Non-pigmented ciliary epithelial cell (primary cell): Measurements from ENCODE around the gene VIPR2.

Experiments used
- DNase-seq: peaks from one replicate; pipeline ENCODE4 v3.0.0-alpha.2; 2010; ENCODE audit warnings: low read depth

The VIPR2 gene

GRCh38 chr7:159119851-159120539 lies 24.7 kb downstream of the VIPR2 start:
- no peak for DNase-seq

- no peak for DNase-seq
Observed at GRCh38 chr7:159119026-159119741, 25.5 kb downstream of the VIPR2 start.

- DNase-seq, result no peak
Observed at GRCh38 chr7:159118623-159119022, 26.0 kb downstream of the VIPR2 start.

GRCh38 chr7:159118197-159118595 lies 26.5 kb downstream of the VIPR2 start:
- DNase-seq, result no peak

GRCh38 chr7:159117366-159118196 lies 27.1 kb downstream of the VIPR2 start:
- no peak for DNase-seq

GRCh38 chr7:159116581-159117339 lies 27.9 kb downstream of the VIPR2 start:
- no peak for DNase-seq

GRCh38 chr7:159115601-159116501 lies 28.8 kb downstream of the VIPR2 start:
- no peak for DNase-seq

GRCh38 chr7:159114981-159115380 lies 29.7 kb downstream of the VIPR2 start:
- no peak for DNase-seq

- no peak for DNase-seq
Observed at GRCh38 chr7:159114096-159114495, 30.6 kb downstream of the VIPR2 start.

GRCh38 chr7:159113056-159113455 lies 31.6 kb downstream of the VIPR2 start:
- no peak for DNase-seq

- no peak for DNase-seq
Observed at GRCh38 chr7:159112136-159113011, 32.3 kb downstream of the VIPR2 start.

- DNase-seq, result no peak
Observed at GRCh38 chr7:159109653-159110035, 35.0 kb downstream of the VIPR2 start.

GRCh38 chr7:159108941-159109652 lies 35.6 kb downstream of the VIPR2 start:
- no peak for DNase-seq

- DNase-seq, result no peak
Observed at GRCh38 chr7:159108491-159108890, 36.2 kb downstream of the VIPR2 start.

- DNase-seq, result no peak
Observed at GRCh38 chr7:159107161-159107892, 37.3 kb downstream of the VIPR2 start.

GRCh38 chr7:159105832-159106811 lies 38.5 kb downstream of the VIPR2 start:
- DNase-seq, result no peak

- no peak for DNase-seq
Observed at GRCh38 chr7:159105066-159105780, 39.4 kb downstream of the VIPR2 start.
